AG09309 (cell line): ENCODE measurements around the gene RGS9BP.
"Not testable (repeated sequence)": the region's sequence is repeated elsewhere in the genome, so short reads cannot be mapped to it uniquely, and the experiment has no call there.

Experiments used
- DNase-seq: peaks from one replicate; pipeline ENCODE4 v3.0.0-alpha.2; 2010; ENCODE audit warnings: low read depth
- H3K4me3 ChIP-seq: 2 replicates; pipeline ENCODE4 v1.5.1; 2011; ENCODE audit warnings: mild to moderate bottlenecking, low read depth, low read length, moderate library complexity; ENCODE audit not compliant: control insufficient read depth
- TF ChIP-seq, protein P1 (sequence below): IDR thresholded peaks from 2 replicates; pipeline ENCODE4 v1.5.1; 2011; ENCODE audit warnings: mild to moderate bottlenecking, low read depth, low read length, inconsistent platforms; ENCODE audit not compliant: insufficient read depth, control insufficient read depth; ENCODE audit errors: missing control alignments

RGS9BP gene

GRCh38 chr19:32686847-32687475 lies 11.3 kb downstream of the RGS9BP start:
- no peak overlapping the region for H3K4me3 ChIP-seq
- TF ChIP-seq, protein P1, sequence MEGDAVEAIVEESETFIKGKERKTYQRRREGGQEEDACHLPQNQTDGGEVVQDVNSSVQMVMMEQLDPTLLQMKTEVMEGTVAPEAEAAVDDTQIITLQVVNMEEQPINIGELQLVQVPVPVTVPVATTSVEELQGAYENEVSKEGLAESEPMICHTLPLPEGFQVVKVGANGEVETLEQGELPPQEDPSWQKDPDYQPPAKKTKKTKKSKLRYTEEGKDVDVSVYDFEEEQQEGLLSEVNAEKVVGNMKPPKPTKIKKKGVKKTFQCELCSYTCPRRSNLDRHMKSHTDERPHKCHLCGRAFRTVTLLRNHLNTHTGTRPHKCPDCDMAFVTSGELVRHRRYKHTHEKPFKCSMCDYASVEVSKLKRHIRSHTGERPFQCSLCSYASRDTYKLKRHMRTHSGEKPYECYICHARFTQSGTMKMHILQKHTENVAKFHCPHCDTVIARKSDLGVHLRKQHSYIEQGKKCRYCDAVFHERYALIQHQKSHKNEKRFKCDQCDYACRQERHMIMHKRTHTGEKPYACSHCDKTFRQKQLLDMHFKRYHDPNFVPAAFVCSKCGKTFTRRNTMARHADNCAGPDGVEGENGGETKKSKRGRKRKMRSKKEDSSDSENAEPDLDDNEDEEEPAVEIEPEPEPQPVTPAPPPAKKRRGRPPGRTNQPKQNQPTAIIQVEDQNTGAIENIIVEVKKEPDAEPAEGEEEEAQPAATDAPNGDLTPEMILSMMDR: no peak
- DNase-seq: no peak

GRCh38 chr19:32687681-32688080 lies 12.0 kb downstream of the RGS9BP start:
- H3K4me3 ChIP-seq: no peak overlapping the region
- DNase-seq: no peak
- TF ChIP-seq, protein P1: no peak

GRCh38 chr19:32688311-32688710 lies 12.7 kb downstream of the RGS9BP start:
- no peak overlapping the region for H3K4me3 ChIP-seq
- DNase-seq: no peak
- TF ChIP-seq, protein P1: no peak

- peak; percentile 35 for DNase-seq
- TF ChIP-seq, protein P1: no peak
- H3K4me3 ChIP-seq: peak within 1 kb of the TSS; percentile 82
These were observed 15.8 kb downstream of the RGS9BP start, which contains the start of gene NUDT19 for GRCh38 chr19:32691291-32691951. NUDT19 (plus strand) TSS chr19:32691821; CDS start chr19:32691961, 140 bp downstream.

DNA sequence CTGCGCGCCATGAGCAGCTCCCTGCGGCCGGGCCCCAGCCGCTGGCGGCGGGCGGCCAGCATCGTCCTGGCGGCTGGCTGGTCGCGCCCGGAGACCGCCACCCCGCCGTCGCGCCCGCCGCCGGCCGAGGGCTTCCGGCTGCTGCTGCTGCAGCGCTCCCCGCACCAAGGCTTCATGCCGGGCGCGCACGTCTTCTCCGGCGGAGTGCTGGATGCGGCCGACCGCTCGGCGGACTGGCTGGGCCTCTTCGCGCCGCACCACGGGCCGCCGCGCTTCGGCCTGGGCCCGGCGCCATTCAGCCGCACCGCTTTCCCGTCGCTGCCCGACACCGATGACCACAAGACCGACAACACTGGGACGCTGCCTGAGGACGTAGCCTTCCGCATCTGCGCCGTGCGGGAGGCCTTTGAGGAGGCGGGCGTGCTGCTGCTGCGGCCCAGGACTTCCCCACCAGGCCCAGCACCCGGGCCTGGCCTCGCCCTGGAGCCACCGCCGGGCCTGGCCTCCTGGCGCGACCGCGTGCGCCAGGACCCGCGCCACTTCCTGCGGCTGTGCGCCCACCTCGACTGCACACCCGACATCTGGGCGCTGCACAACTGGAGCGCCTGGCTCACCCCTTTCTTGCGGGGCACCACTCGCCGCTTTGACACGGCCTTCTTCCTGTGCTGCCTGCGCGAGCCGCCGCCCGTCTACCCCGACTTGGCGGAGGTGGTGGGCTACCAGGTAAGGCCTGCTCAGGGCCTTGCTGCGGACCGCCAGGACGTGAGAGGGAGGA lies 16.5 kb downstream of the RGS9BP start:
- TF ChIP-seq, protein P1: no peak
- peak overlapping the region; percentile 82 for H3K4me3 ChIP-seq
- DNase-seq: peak; percentile 28

DNA sequence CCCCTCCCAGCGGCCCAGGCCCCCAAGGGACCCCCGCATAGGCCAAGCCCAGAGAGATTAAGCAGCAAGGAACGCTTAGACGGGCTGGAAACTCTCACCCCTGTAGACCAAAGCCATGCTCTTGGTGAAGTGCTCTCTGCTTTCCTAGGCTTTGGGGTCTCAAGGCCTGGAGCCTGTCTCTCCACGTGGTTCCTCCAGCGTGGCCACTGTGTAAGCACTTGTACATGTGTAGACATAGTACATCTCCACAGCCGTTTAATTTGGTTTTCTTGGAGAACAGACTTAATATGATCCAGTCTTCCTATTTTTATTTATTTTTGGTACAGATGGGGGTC lies 17.0 kb downstream of the RGS9BP start:
- TF ChIP-seq, protein P1: no peak
- no peak for DNase-seq
- peak overlapping the region; percentile 82 for H3K4me3 ChIP-seq

GRCh38 chr19:32693151-32694108 lies 17.8 kb downstream of the RGS9BP start:
- peak overlapping the region; percentile 82 for H3K4me3 ChIP-seq
- DNase-seq: not testable (repeated sequence)

DNA sequence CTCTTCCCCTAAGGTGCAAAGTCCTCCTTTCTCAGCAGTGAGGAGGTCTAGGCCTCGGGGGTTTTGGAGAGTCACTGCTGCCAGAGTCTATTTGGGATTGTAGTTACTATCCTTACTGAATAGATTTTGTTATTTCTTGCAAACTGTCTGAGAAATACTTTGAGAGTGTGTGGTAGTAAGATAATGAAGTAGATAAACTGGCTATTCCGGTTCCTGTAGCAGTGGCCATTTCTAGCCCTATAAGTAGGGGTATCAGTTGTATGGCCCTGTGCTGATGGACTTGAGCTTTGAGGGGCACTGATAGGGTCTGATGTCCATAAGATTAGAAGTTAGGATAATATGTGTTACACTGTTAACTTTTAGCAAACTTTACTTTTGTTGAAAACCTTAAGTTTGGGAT lies 18.7 kb downstream of the RGS9BP start:
- not testable (repeated sequence) for DNase-seq, H3K4me3 ChIP-seq

GRCh38 chr19:32694851-32695250 lies 19.2 kb downstream of the RGS9BP start:
- not testable (repeated sequence) for H3K4me3 ChIP-seq, DNase-seq
